Ectodermal cell (in vitro differentiated cells): Measurements from ENCODE around the gene SESN1. TPM values are rescaled to one million over a fixed set of nuclear protein-coding genes. Genes with fewer than 3 reads are reported as not detected.
"Not testable (repeated sequence)": the region's sequence is repeated elsewhere in the genome, so short reads cannot be mapped to it uniquely, and the experiment has no call there.

Experiments used
- H3K27ac ChIP-seq: 2 replicates; pipeline ENCODE4 v1.7.0; 2013; ENCODE audit warnings: mild to moderate bottlenecking, low read depth, low read length; ENCODE audit not compliant: insufficient read depth, poor library complexity, severe bottlenecking
- H3K27me3 ChIP-seq: 2 replicates; pipeline ENCODE4 v1.7.0; 2013; ENCODE audit warnings: mild to moderate bottlenecking, low read length; ENCODE audit not compliant: insufficient read depth, control insufficient read depth, poor library complexity, severe bottlenecking
- H3K36me3 ChIP-seq: one replicate; pipeline ENCODE4 v1.7.0; 2013; ENCODE audit warnings: low read length; ENCODE audit not compliant: control insufficient read depth, insufficient read depth
- H3K4me1 ChIP-seq: one replicate; pipeline ENCODE4 v1.7.0; 2013; ENCODE audit warnings: low read length; ENCODE audit not compliant: control insufficient read depth, insufficient read depth
- H3K4me3 ChIP-seq: 2 replicates; pipeline ENCODE4 v1.7.0; 2013; ENCODE audit warnings: low read depth, low read length, control low read depth; ENCODE audit not compliant: insufficient read depth
- H3K9me3 ChIP-seq: 2 replicates; pipeline ENCODE4 v1.7.0; 2013; ENCODE audit warnings: mild to moderate bottlenecking, low read length, moderate library complexity; ENCODE audit not compliant: control insufficient read depth
- WGBS, 2 experiments: methylation state at CpG; one replicate each; pipeline ENCODE4 v1.1.7; 2013; ENCODE audit warnings: missing lambda C conversion rate in 2 of 2; 5-methylcytosine and 5-hydroxymethylcytosine counted together
- polyA plus RNA-seq, 4 experiments: library from polyadenylated mRNA; stranded (reverse); fragments of 50-300 nt; gene quantifications; one replicate each; pipeline ENCODE4 v1.2.3, GENCODE V29; 2013

SESN1 gene
- 24.9 TPM for polyA plus RNA-seq (2013, experiment 1 of 4)
- 23.0 TPM for polyA plus RNA-seq (2013, experiment 2 of 4)
- 19.0 TPM for polyA plus RNA-seq (2013, experiment 3 of 4)
- 19.3 TPM for polyA plus RNA-seq (2013, experiment 4 of 4)

DNA sequence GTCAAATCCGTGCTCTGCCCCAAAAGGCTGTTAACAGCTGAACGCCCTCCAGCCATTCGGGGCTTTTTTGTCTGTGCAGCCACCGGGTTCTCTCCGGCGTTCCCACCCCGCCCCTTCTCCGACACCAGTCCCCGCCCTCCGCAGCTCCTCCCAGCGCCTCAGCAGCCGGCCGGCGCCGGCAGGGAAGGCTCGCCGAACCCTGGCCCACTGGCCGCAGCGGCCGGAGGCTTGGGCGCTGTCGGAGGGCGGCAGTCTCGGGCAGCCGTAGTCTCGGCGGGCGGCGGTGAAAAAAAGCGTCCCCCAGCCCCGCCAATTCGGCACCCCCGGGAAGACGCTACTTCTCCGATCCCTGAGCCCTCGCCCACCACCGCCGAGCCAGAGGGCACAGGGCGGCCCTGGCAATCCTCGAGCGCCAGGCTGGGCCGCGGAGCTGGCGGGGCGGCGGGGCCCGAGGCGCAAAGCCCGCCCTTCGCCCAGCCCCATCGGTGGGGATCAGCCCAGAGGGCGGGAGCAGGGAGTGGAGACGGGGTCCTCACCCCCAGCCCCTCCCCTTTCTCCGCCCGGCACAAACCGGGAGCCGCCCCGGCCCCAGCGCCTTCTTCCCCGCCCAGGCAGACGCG lies at the start of gene SESN1:
Gene SESN1, minus strand, starts transcription at position 431 of the 620 bp plus-strand sequence. CDS start 773 bp downstream, outside the sequence.
- no peaks in the 10 kb centered on the region for H3K9me3 ChIP-seq
- no peaks in the 10 kb centered on the region for H3K36me3 ChIP-seq
- 0% methylated on average over 62 of the region's 62 CpGs for WGBS, 2 experiments
- peak within 1 kb of the TSS; percentile 66 for H3K4me3 ChIP-seq
- peak within 1 kb of the TSS; percentile 98 for H3K27ac ChIP-seq
- H3K27me3 ChIP-seq = no peaks in the 10 kb centered on the region
- peaks cover 9% of the 10 kb centered on the region for H3K4me1 ChIP-seq

DNA sequence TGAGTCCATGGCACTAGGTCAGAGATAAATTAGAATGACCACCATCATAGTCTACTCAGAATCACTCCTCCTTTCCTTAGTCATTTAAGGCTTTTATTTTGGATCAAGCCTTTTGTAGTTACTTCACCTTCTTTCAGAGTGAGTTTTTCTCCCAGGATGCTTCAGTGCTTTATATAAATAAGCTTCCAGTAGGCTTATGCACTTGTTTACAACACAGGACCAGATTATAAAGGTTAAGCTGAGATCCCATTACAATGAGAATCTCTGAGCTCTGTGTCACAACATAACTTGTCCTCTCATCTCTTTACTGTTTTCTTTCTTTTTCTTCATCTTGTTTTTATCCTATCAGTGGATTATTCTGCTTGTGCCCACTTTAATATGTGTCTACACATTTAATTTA lies 48.5 kb upstream of the SESN1 start:
- H3K36me3 ChIP-seq = no peaks in the 10 kb centered on the region
- no peaks in the 10 kb centered on the region for H3K4me1 ChIP-seq
- no peak overlapping the region for H3K4me3 ChIP-seq
- H3K27ac ChIP-seq = no peak overlapping the region
- no peaks in the 10 kb centered on the region for H3K27me3 ChIP-seq
- H3K9me3 ChIP-seq = no peaks in the 10 kb centered on the region

DNA sequence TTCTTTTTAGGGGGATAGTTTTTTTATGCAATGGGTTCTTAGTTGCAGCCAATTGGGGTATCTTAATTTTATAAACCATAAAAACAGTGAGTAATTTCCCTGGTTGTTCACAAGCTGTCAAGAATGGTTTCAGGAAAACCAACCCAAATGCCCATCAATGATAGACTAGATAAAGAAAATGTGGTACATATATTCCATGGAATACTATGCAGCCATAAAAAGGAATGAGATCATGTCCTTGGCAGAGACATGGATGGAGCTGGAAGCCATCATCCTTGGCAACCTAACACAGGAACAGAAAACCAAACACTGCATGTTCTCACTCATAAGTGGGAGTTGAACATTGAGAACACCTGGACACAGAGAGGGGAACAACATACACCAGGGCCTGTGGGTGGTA lies 47.4 kb upstream of the SESN1 start:
- H3K9me3 ChIP-seq, H3K4me1 ChIP-seq, H3K27ac ChIP-seq, H3K36me3 ChIP-seq, H3K4me3 ChIP-seq, H3K27me3 ChIP-seq: not testable (repeated sequence)

DNA sequence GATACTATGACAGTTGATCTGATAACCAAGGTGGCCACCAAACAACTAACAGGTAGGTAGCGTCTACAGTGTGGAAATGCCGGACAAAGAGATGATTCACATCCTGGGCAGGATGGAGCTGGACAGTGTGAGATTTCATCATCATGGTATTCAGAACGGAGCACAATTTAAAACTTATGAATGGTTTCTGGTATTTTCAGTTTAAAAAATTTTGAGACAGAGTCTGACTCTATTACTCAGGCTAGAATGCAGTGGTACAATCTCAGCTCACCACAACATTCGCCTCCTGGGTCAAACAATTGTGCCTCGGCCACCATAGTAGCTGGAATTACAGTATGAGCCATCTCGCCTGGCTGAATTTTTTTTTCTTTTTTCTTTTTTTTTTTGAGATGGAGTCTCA lies 44.5 kb upstream of the SESN1 start:
- H3K4me3 ChIP-seq = no peak overlapping the region
- H3K27ac ChIP-seq = no peak overlapping the region
- WGBS, 2 experiments = 95 to 99% methylated on average over 6 of the region's 6 CpGs
- no peaks in the 10 kb centered on the region for H3K36me3 ChIP-seq
- H3K4me1 ChIP-seq = no peaks in the 10 kb centered on the region
- no peaks in the 10 kb centered on the region for H3K9me3 ChIP-seq
- no peaks in the 10 kb centered on the region for H3K27me3 ChIP-seq

DNA sequence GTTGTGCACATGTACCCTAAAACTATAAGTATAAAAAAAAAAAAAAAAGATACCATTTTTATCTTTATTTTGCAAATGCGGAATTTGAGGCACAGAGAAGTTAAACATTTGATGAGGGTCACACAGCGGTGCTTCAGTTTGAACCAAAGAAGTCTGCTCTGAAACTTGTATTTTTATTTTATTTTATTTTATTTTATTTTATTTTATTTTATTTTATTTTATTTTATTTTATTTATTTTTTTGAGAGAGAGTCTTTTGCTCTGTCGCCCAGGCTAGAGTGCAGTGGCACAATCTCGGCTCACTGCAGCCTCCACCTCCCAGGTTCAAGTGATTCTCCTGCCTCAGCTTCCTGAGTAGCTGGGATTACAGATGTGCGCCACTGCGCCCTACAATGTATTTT lies 41.9 kb upstream of the SESN1 start:
- not testable (repeated sequence) for H3K36me3 ChIP-seq, H3K9me3 ChIP-seq, H3K27ac ChIP-seq, H3K27me3 ChIP-seq, H3K4me3 ChIP-seq, H3K4me1 ChIP-seq
- WGBS, 2 experiments = 92 to 97% methylated on average over 4 to 5 of the region's 6 CpGs

DNA sequence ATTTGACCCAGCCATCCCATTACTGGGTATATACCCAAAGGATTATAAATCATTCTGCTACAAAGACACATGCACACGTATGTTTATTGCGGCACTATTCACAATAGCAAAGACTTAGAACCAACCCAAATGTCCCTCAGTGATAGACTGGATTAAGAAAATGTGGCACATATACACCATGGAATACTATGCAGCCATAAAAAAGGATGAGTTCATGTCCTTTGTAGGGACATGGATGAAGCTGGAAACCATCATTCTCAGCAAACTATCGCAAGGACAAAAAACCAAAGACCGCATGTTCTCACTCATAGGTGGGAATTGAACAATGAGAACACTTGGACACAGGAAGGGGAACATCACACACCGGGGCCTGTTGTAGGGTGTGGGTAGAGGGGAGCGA lies 41.4 kb upstream of the SESN1 start:
- H3K27ac ChIP-seq, H3K9me3 ChIP-seq, H3K36me3 ChIP-seq, H3K4me1 ChIP-seq, H3K4me3 ChIP-seq, H3K27me3 ChIP-seq: not testable (repeated sequence)
- 91 to 98% methylated on average over 5 to 6 of the region's 6 CpGs for WGBS, 2 experiments

DNA sequence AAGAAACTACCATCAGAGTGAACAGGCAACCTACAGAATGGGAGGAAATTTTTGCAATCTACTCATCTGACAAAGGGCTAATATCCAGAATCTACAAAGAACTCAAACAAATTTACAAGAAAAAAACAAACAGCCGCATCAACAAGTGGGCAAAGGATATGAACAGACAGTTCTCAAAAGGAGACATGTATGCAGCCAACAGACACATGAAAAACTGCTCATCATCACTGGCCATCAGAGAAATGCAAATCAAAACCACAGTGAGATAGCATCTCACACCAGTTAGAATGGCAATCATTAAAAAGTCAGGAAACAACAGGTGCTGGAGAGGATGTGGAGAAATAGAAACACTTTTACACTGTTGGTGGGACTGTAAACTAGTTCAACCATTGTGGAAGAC lies 41.0 kb upstream of the SESN1 start:
- not testable (repeated sequence) for H3K27me3 ChIP-seq, H3K4me3 ChIP-seq, H3K9me3 ChIP-seq, H3K36me3 ChIP-seq, H3K27ac ChIP-seq, H3K4me1 ChIP-seq
- 88 to 100% methylated on average over 1 of the region's 1 CpG for WGBS, 2 experiments

DNA sequence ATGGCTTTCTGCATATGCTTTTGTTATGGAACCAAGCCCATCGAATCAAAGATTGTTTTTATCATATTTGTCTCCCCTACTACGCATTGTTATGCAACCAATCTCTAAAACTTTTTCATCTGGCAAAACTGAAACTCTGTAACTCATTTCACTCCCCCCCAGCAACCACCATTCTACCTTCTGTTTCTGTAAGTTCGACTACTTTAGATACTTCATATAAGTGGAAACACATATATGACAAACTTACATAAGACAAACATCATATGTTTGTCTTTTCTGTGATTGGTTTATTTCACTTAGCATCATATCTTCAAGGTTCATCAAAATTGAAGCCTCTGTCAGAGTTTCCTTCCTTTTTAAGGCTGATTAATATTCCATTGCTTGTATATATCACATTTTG lies 35.4 kb upstream of the SESN1 start:
- Histone ChIP-seq H3K27me3 (no peaks in the 10 kb centered on the region), H3K36me3 (no peaks in the 10 kb centered on the region), H3K9me3 (no peaks in the 10 kb centered on the region), H3K4me3 (no peak overlapping the region), H3K27ac (no peak overlapping the region), H3K4me1 (no peaks in the 10 kb centered on the region)
- 90 to 92% methylated on average over 2 to 3 of the region's 3 CpGs for WGBS, 2 experiments

DNA sequence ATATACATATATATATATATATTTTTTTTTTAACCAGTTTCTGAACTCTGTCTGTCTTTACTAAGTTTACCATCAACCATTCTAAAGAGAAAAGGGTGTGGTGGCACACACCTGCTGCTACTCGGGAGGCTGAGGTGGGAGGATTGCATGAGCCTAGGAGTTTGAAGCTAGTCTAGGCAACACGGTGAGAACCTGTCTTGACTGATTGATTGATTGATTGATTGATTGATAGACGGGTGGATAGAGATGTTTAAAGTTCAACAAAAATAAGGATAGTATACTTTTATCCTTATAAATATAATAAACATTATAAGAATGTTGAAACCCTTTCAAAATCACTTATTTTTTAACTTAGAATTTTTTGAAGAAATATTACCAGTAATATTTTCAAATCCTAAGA lies 30.9 kb upstream of the SESN1 start:
- no peak overlapping the region for H3K27ac ChIP-seq
- H3K36me3 ChIP-seq = no peaks in the 10 kb centered on the region
- H3K4me3 ChIP-seq = no peak overlapping the region
- 89 to 92% methylated on average over 2 of the region's 3 CpGs for WGBS, 2 experiments
- H3K4me1 ChIP-seq = no peaks in the 10 kb centered on the region
- no peaks in the 10 kb centered on the region for H3K27me3 ChIP-seq
- H3K9me3 ChIP-seq = no peaks in the 10 kb centered on the region

DNA sequence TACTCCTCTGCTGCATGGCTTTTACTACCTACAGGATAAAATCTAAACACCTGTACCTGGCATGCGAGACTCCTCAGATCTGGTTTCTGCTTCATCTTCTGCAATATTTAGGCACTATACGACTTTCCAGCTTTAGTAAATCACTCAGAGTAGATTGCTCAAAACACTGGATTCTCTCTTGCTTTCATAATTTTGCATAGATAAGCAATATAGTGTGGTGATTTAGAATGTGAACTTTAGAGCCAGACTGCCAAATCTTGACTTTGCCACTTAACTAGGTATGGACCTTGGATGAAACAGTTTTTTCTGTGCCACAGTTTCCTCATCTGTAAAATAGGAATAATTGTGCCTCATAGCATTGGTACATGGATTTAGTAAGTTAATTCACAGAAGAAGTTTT lies 29.6 kb upstream of the SESN1 start:
- no peaks in the 10 kb centered on the region for H3K36me3 ChIP-seq
- no peaks in the 10 kb centered on the region for H3K9me3 ChIP-seq
- H3K4me3 ChIP-seq = no peak overlapping the region
- WGBS, 2 experiments = 93 to 98% methylated on average over 2 of the region's 2 CpGs
- H3K27ac ChIP-seq = no peak overlapping the region
- no peaks in the 10 kb centered on the region for H3K4me1 ChIP-seq
- H3K27me3 ChIP-seq = no peaks in the 10 kb centered on the region

DNA sequence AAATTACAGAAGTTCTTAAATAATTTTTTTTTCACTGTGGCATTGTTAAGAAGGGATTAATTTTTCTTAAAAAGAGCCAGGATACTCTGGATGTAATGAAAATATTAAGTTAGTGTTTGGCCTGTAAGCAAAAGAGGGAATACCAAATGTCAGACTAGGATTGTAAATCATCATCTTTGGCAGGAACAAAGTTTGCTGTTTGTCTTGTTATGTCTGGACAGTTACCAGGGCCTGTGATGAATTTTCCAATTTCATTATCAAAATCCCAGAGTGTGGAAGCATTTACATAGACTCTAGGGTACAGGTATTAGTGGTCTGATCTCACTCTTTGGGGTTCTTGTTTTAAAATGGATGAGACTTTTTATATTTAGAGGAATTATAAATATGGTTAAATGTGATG lies 26.8 kb upstream of the SESN1 start:
- H3K4me1 ChIP-seq = no peaks in the 10 kb centered on the region
- H3K4me3 ChIP-seq = no peak overlapping the region
- no peaks in the 10 kb centered on the region for H3K27me3 ChIP-seq
- H3K9me3 ChIP-seq = no peaks in the 10 kb centered on the region
- H3K27ac ChIP-seq = no peak overlapping the region
- H3K36me3 ChIP-seq = no peaks in the 10 kb centered on the region
